Fibroblast of lung (primary cell): ENCODE measurements around the gene TRIM47.
"Not testable (repeated sequence)": the region's sequence is repeated elsewhere in the genome, so short reads cannot be mapped to it uniquely, and the experiment has no call there.

Experiments used
- CTCF ChIP-seq, 2 donors: IDR thresholded peaks in 1 of 2; conservative IDR thresholded peaks in 1 of 2; 1 replicate in 1 of 2; 2 replicates in 1 of 2; pipeline ENCODE4 v1.5.1; 2011 to 2012; ENCODE audit warnings: low read length in 2 of 2, control low read depth in 1 of 2, inconsistent platforms in 1 of 2, low read depth in 1 of 2, mild to moderate bottlenecking in 1 of 2
- EZH2 ChIP-seq: IDR thresholded peaks from 2 replicates; pipeline ENCODE4 v1.5.1; 2012; ENCODE audit warnings: low read length, control low read depth, mild to moderate bottlenecking; ENCODE audit errors: missing control alignments

GRCh38 chr17:75851693-75851991 is 26.7 kb downstream of the TRIM47 start:
- TF ChIP-seq EZH2; CTCF (conservative IDR thresholded peaks at IDR 0.05 in 1 of 2, IDR thresholded peaks at IDR 0.05 in 1 of 2; ENCODE audit: low read depth in 1 of 2, low read length in 2 of 2): not testable (repeated sequence)
